ENCODE data around the gene THSD4. TPM values are rescaled to one million over a fixed set of nuclear protein-coding genes. Genes with fewer than 3 reads are reported as not detected.

Gene THSD4
- total RNA-seq, 1 donor from 2014 or later, result 80.7 TPM

GRCh38 chr15:71789616-71790015 lies 674.3 kb downstream of the THSD4 start:
- intact Hi-C loops (cut with micrococcal nuclease), result no loop called here
- no peak for DNase-seq
- ATAC-seq, result no peak

- DNase-seq (no peak), ATAC-seq (no peak)
- intact Hi-C loops (cut with micrococcal nuclease), result no loop called here
Observed at GRCh38 chr15:71790081-71790480, 674.8 kb downstream of the THSD4 start.

- DNase-seq (no peak), ATAC-seq (peak; percentile 34)
- intact Hi-C loops (cut with micrococcal nuclease), result no loop called here
Observed at GRCh38 chr15:71791975-71792374, 676.7 kb downstream of the THSD4 start.

- intact Hi-C loops (cut with micrococcal nuclease), result no loop called here
- ATAC-seq (peak; percentile 60), DNase-seq (no peak)
Observed at GRCh38 chr15:71792521-71792920, 677.2 kb downstream of the THSD4 start.

- intact Hi-C loops (cut with micrococcal nuclease), result no loop called here
- no peak for ATAC-seq
- no peak for DNase-seq
Observed at GRCh38 chr15:71798641-71799040, 683.4 kb downstream of the THSD4 start.

- intact Hi-C loops (cut with micrococcal nuclease), result no loop called here
- ATAC-seq, result no peak
- DNase-seq, result no peak
Observed at GRCh38 chr15:71800190-71800589, 684.9 kb downstream of the THSD4 start.

GRCh38 chr15:71800835-71801745 lies 685.8 kb downstream of the THSD4 start:
- DNase-seq (no peak), ATAC-seq (peak; percentile 80)
- intact Hi-C loops (cut with micrococcal nuclease), result no loop called here

- no peak for DNase-seq
- intact Hi-C loops (cut with micrococcal nuclease), result no loop called here
- no peak for ATAC-seq
Observed at GRCh38 chr15:71801935-71802655, 686.8 kb downstream of the THSD4 start.

- DNase-seq (no peak), ATAC-seq (no peak)
- intact Hi-C loops (cut with micrococcal nuclease), result no loop called here
Observed at GRCh38 chr15:71802770-71803169, 687.5 kb downstream of the THSD4 start.

GRCh38 chr15:71804226-71804625 lies 689.0 kb downstream of the THSD4 start:
- ATAC-seq, result no peak
- intact Hi-C loops (cut with micrococcal nuclease), result loop anchor here (2.0 kb wide), 1 partner anchor 55 kb away; no protein-coding TSS in a partner anchor
- DNase-seq, result no peak

GRCh38 chr15:71804695-71805470 lies 689.6 kb downstream of the THSD4 start:
- ATAC-seq, result peak; percentile 5
- intact Hi-C loops (cut with micrococcal nuclease), result loop anchor here (2.0 kb wide), 1 partner anchor 56 kb away; no protein-coding TSS in a partner anchor
- DNase-seq, result no peak

- no peak for DNase-seq
- ATAC-seq, result no peak
- intact Hi-C loops (cut with micrococcal nuclease), result no loop called here
Observed at GRCh38 chr15:71806452-71806931, 691.2 kb downstream of the THSD4 start.

- intact Hi-C loops (cut with micrococcal nuclease), result no loop called here
- no peak for ATAC-seq
Observed at GRCh38 chr15:71807125-71807629, 691.9 kb downstream of the THSD4 start.

GRCh38 chr15:71807691-71808091 lies 692.4 kb downstream of the THSD4 start:
- intact Hi-C loops (cut with micrococcal nuclease), result no loop called here
- ATAC-seq, result no peak
- no peak for DNase-seq

More at GRCh38 chr15:71807125-71807629, 691.9 kb downstream of the THSD4 start:
- no peak for DNase-seq

GRCh38 chr15:71808311-71809020 lies 693.2 kb downstream of the THSD4 start:
- peak; percentile 58 for DNase-seq
- peak; percentile 68 for ATAC-seq
- intact Hi-C loops (cut with micrococcal nuclease), result no loop called here

- no peak for DNase-seq
- intact Hi-C loops (cut with micrococcal nuclease), result no loop called here
- no peak for ATAC-seq
Observed at GRCh38 chr15:71809346-71809745, 694.1 kb downstream of the THSD4 start.

- DNase-seq (no peak), ATAC-seq (no peak)
- intact Hi-C loops (cut with micrococcal nuclease), result no loop called here
Observed at GRCh38 chr15:71810256-71811035, 695.2 kb downstream of the THSD4 start, which contains the start of gene NR2E3. NR2E3 (plus strand) TSS chr15:71810554; CDS start chr15:71810744, 190 bp downstream.

Measured in left ventricle myocardium superior (tissue), 1 donor.